ENCODE data around the gene MAP2K3. TPM values are rescaled to one million over a fixed set of nuclear protein-coding genes. Genes with fewer than 3 reads are reported as not detected.

MAP2K3 gene
- total and polyA plus RNA-seq, 2 of the 8 experiments (the other 6 are each of a cell fraction or from before 2014, with no cell fraction given) = 16.9 to 33.5 TPM

- H4K5ac ChIP-seq (ENCODE audit: insufficient read length, low read depth, low read length) = no peak overlapping the region
- DNase-seq (ENCODE audit: low read depth in 1 of 2, low spot score in 2 of 2) = no peak
- no peak overlapping the region for H2BK120ac ChIP-seq (replicated peaks; ENCODE audit: low read depth, low read length)
- no peak overlapping the region for H2BK12ac ChIP-seq (ENCODE audit: low read depth, low read length)
- H3K4me3 ChIP-seq (ENCODE audit: extremely low read depth in 1 of 4, insufficient read depth in 2 of 4, low read depth in 3 of 4, low read length in 4 of 4) = no peak overlapping the region
- no peak overlapping the region for H3K18ac ChIP-seq (ENCODE audit: extremely low read depth, low read length)
- 0 out of 4 replicates have a peak, but pooled peaks cover 0 to 2% of the 10 kb centered on the region in 2 experiments for H3K9me3 ChIP-seq (ENCODE audit: insufficient read depth in 2 of 2, low read depth in 1 of 2, low read length in 1 of 2)
- H3K27me3 ChIP-seq (replicated peaks in 1 of 4; ENCODE audit: control insufficient read depth in 3 of 4, extremely low read depth in 1 of 4, insufficient read depth in 3 of 4, low read length in 3 of 4) = no peaks in the 10 kb centered on the region
- H3K79me1 ChIP-seq (ENCODE audit: low read depth, low read length) = no peaks in the 10 kb centered on the region
- H2BK20ac ChIP-seq (ENCODE audit: low read length) = no peak overlapping the region
- no peak overlapping the region for H3K27ac ChIP-seq (ENCODE audit: low read depth, low read length)
- H4K91ac ChIP-seq (replicated peaks; ENCODE audit: insufficient read length, low read length) = no peak overlapping the region
- no peak overlapping the region; the same call in 1 of the 2 replicates for H4K8ac ChIP-seq (ENCODE audit: extremely low read depth, insufficient read depth, low read length)
- no peak overlapping the region for H2BK15ac ChIP-seq (ENCODE audit: low read length)
- no peak overlapping the region for H3K4ac ChIP-seq (replicated peaks; ENCODE audit: insufficient read length, low read depth, low read length)
- no peak overlapping the region for H2AK5ac ChIP-seq (ENCODE audit: low read depth, low read length)
- peaks cover 0 to 4% of the 10 kb centered on the region in 2 experiments for H4K20me1 ChIP-seq (replicated peaks in 1 of 2; ENCODE audit: control insufficient read depth in 1 of 2, insufficient read depth in 2 of 2, low read length in 2 of 2)
- ChIA-PET CTCF (ENCODE audit: partially characterized antibody) (interaction anchor here (1.2 kb wide), 1 partner anchor 41 kb away, joined by 3 read pairs; no protein-coding TSS in a partner anchor), POLR2A (ENCODE audit: partially characterized antibody) (no interaction called here)
- peaks cover 3 to 12% (median 10%) of the 10 kb centered on the region in 4 experiments for H3K4me1 ChIP-seq (replicated peaks in 1 of 4; ENCODE audit: control insufficient read depth in 3 of 4, insufficient read depth in 4 of 4, low read length in 3 of 4)
- H3K9ac ChIP-seq (replicated peaks in 1 of 4; ENCODE audit: extremely low read depth in 1 of 4, low read depth in 3 of 4, low read length in 3 of 4) = no peak overlapping the region
- no peak overlapping the region for H3K4me2 ChIP-seq (ENCODE audit: insufficient read depth in 1 of 2, low read depth in 2 of 2, low read length in 2 of 2)
- H3K23ac ChIP-seq (ENCODE audit: insufficient read length) = no peak overlapping the region
- no peak overlapping the region for H2AFZ ChIP-seq (ENCODE audit: low read length)
- no peak overlapping the region for H3K14ac ChIP-seq (ENCODE audit: insufficient read length)
- peak overlapping the region; percentile 32 for H3K56ac ChIP-seq (replicated peaks; ENCODE audit: insufficient read length, low read depth, low read length)
- 79% methylated on average over 1 of the region's 1 CpG; no CpG with 5 or more reads in 1 of the 2 experiments for WGBS, 2 experiments (ENCODE audit: extremely low coverage in 1 of 2, insufficient coverage in 1 of 2, insufficient read length in 1 of 2, insufficient replicate concordance in 2 of 2, low coverage in 1 of 2, low lambda C conversion rate in 2 of 2, missing lambda C conversion rate in 1 of 2)
- no peak overlapping the region for H2BK5ac ChIP-seq (ENCODE audit: low read depth, low read length)
- H3K79me2 ChIP-seq (ENCODE audit: control insufficient read depth in 1 of 2, insufficient read depth in 2 of 2, low read length in 2 of 2) = no peaks in the 10 kb centered on the region
- no peak for FAIRE-seq
- H3K23me2 ChIP-seq (ENCODE audit: low read depth, low read length) = peaks cover 9% of the 10 kb centered on the region; the same call in 1 of the 2 replicates
- H3K36me3 ChIP-seq (ENCODE audit: control insufficient read depth in 2 of 4, insufficient read depth in 4 of 4, low read length in 3 of 4) = no peaks in the 10 kb centered on the region
- TF ChIP-seq KDM4A (IDR thresholded peaks at IDR 0.05; ENCODE audit: low read depth, low read length, severe bottlenecking) = no peak
- TF ChIP-seq SRF (IDR thresholded peaks at IDR 0.05; ENCODE audit: low read depth, low read length) = no peak
- no peak for TF ChIP-seq FOSL1 (IDR thresholded peaks at IDR 0.05; ENCODE audit: insufficient read depth, low read depth, low read length)
- TF ChIP-seq USF2 (IDR thresholded peaks at IDR 0.05; ENCODE audit: low read length) = no peak
- no peak for TF ChIP-seq EGR1 (IDR thresholded peaks at IDR 0.05; ENCODE audit: borderline replicate concordance, low read depth, low read length)
- no peak for TF ChIP-seq GABPA (IDR thresholded peaks at IDR 0.05; ENCODE audit: borderline replicate concordance, insufficient read depth, low read length)
- no peak for TF ChIP-seq CEBPB (IDR thresholded peaks at IDR 0.05; ENCODE audit: low read depth, low read length)
- TF ChIP-seq RAD21 (IDR thresholded peaks at IDR 0.05 in 1 of 2, conservative IDR thresholded peaks at IDR 0.05 in 1 of 2; ENCODE audit: low read depth in 2 of 2, low read length in 2 of 2) = no peak
- TF ChIP-seq HDAC6 (IDR thresholded peaks at IDR 0.05; ENCODE audit: low read depth, low read length) = no peak
- no peak for TF ChIP-seq SP4 (IDR thresholded peaks at IDR 0.05; ENCODE audit: low read length)
- no peak for TF ChIP-seq CBX8 (IDR thresholded peaks at IDR 0.05; ENCODE audit: borderline replicate concordance, low read depth, low read length)
- no peak for TF ChIP-seq POLR2A (IDR thresholded peaks at IDR 0.05; ENCODE audit: control extremely low read depth in 1 of 2, low read depth in 2 of 2, low read length in 2 of 2)
- no peak for TF ChIP-seq GTF2F1 (IDR thresholded peaks at IDR 0.05; ENCODE audit: borderline replicate concordance, low read depth, low read length)
Measured at GRCh38 chr17:21235921-21236320, 48.6 kb upstream of the MAP2K3 start.
